Measurements from ENCODE around the gene BTG2. TPM values are rescaled to one million over a fixed set of nuclear protein-coding genes. Genes with fewer than 3 reads are reported as not detected.
"Not testable (repeated sequence)": the region's sequence is repeated elsewhere in the genome, so short reads cannot be mapped to it uniquely, and the experiment has no call there.

The BTG2 gene, protein sequence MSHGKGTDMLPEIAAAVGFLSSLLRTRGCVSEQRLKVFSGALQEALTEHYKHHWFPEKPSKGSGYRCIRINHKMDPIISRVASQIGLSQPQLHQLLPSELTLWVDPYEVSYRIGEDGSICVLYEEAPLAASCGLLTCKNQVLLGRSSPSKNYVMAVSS
- polyA plus RNA-seq (2012; ENCODE audit: low read depth, missing spikeins) = 29.7 TPM

DNA sequence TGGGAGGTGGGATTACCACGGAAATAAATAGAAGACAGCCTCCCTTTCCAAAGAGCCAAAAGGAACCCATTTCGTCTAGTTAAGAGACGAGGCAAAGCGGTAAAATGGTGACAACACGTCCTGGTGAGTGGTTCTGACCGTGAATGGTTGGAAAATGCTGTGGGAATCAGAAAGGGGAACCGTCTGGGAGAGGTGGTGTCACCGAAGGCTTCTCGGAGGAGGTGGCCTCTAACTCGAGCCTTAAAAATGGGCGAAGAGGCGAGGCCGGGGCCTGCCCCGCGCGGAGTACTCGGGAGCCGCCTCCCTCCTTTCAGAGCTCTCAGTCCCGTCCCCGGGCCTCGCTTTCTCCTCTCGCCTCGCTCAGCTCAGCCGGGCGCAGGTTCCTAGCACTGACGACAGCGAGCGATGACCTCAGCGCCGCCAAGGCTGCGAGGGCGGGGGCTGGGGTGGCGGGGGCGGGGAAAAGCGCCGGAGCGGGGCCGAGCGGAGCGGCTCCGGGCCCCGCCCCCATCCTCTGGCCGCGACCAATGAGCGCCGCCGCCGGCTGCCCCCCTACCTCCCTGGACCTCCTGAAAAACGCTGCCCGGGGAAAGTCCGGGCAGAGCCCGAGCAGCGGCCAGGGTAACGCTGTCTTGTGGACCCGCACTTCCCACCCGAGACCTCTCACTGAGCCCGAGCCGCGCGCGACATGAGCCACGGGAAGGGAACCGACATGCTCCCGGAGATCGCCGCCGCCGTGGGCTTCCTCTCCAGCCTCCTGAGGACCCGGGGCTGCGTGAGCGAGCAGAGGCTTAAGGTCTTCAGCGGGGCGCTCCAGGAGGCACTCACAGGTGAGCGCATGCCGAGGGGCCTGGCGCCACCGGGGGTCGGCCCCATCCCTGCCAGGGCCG is at the start of gene BTG2:
BTG2 (plus strand) TSS at position 601 of the 890 bp plus-strand sequence; CDS start at position 689, 88 bp downstream.
- DNase-seq (ENCODE audit: insufficient read length, low spot score) (peak; percentile 88), FAIRE-seq (peak; percentile 68)
- TF ChIP-seq POLR2AphosphoS5 (IDR thresholded peaks at IDR 0.05; ENCODE audit: low read depth, low read length) (peak; percentile 99), SPI1 (IDR thresholded peaks at IDR 0.05; ENCODE audit: low read depth, low read length) (peak; percentile 17; the same call in 1 of the 2 replicates), POLR2A (IDR thresholded peaks at IDR 0.05; ENCODE audit: low read depth, low read length) (peak; percentile 98), TAF1 (IDR thresholded peaks at IDR 0.05; ENCODE audit: low read depth, low read length) (peak; percentile 82), POU2F2 (IDR thresholded peaks at IDR 0.05; ENCODE audit: low read depth, low read length) (peak; percentile 87), PAX5 (IDR thresholded peaks at IDR 0.05; ENCODE audit: insufficient read depth, low read length, severe bottlenecking) (no peak)

DNA sequence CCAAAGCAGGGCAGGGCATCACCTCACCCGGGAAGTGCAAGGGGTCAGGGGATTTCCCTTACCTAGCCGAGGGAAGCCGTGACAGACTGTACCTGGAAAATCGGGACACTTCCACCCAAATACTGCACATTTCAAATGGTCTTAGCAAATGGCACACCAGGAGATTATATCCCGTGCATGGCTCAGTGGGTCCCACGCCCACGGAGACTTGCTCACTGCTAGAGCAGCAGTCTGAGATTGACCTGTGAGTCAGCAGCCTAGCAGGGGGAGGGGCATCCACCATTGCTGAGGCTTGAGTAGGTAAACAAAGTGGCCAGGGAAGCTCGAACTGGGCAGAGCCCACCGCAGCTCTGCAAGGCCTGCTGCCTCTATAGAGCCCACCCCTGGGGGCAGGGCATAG is 48.7 kb upstream of the BTG2 start:
- FAIRE-seq; DNase-seq (ENCODE audit: insufficient read length, low spot score): not testable (repeated sequence)

DNA sequence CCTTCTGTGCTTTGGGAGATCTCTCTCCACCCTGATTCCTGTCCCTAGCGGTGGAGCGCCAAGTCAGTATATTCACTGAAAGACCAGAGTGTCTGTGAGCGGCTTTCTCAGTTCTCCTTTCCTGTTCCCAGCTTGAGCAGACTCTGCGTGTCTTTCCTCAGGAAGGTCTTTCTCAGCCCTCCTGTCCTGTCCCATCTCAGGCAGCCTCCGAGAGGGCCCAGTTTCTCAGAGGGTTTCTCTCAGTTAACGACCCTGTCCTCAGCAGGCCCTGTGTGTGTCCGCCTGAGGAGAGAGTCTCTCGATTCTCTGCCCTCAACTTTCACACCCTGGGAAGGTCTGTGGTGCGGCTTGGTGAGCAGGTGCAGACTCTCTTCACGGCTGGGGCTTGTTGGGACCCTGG is 41.8 kb upstream of the BTG2 start:
- DNase-seq (ENCODE audit: insufficient read length, low spot score) (no peak), FAIRE-seq (no peak)

DNA sequence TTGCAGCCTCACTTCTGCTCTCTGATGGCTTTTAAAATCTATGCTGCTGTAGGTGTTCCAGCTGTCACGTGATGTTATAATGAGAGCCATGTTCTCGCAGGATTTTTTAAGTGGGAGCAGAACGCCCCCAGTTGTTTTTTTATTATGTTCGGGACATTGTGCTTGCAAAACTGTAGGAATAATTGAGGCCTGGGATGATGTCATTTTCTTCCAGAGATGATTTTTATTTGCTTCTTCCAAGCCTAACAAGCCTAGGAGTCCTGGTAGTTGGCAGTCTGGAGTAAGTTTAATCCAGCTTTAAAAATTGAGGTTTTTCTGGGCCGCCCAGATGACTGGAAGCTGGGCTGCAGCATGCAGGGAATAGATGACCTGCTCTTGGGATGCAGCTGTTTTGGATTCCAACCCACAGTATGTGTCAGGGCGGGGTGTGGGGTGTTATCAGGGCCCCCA is 41.2 kb upstream of the BTG2 start:
- DNase-seq (ENCODE audit: insufficient read length, low spot score) = no peak
- FAIRE-seq = no peak
- TF ChIP-seq SPI1 (IDR thresholded peaks at IDR 0.05; ENCODE audit: low read depth, low read length) (no peak), TAF1 (IDR thresholded peaks at IDR 0.05; ENCODE audit: low read depth, low read length) (no peak), POLR2AphosphoS5 (IDR thresholded peaks at IDR 0.05; ENCODE audit: low read depth, low read length) (no peak), POU2F2 (IDR thresholded peaks at IDR 0.05; ENCODE audit: low read depth, low read length) (no peak), PAX5 (IDR thresholded peaks at IDR 0.05; ENCODE audit: insufficient read depth, low read length, severe bottlenecking) (no peak), POLR2A (IDR thresholded peaks at IDR 0.05; ENCODE audit: low read depth, low read length) (no peak)

More for the DNA sequence above, 41.8 kb upstream of the BTG2 start:
- TF ChIP-seq POU2F2 (IDR thresholded peaks at IDR 0.05; ENCODE audit: low read depth, low read length) (no peak), SPI1 (IDR thresholded peaks at IDR 0.05; ENCODE audit: low read depth, low read length) (peak; percentile 87)

DNA sequence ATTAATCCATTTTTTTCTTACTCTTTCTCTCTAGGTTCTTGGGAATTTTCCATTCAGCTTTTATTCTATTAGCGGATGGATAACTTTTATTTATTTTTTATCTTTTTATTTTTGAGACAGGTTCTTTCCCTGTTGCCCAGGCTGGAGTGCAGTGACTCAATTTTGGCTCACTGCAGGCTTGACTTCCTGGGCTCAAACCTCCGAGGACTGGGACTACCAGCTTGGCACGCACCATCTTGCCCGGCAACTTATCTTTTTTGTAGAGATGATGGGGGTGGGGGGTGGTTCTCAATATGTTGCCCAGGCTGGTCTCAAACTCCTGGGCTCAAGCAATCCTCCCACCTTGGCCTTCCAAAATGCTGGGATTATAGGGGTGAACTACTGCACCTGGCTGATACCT is 39.8 kb upstream of the BTG2 start:
- no peak for DNase-seq (ENCODE audit: insufficient read length, low spot score)
- FAIRE-seq = no peak
- no peak for TF ChIP-seq POU2F2 (IDR thresholded peaks at IDR 0.05; ENCODE audit: low read depth, low read length)
- TF ChIP-seq PAX5 (IDR thresholded peaks at IDR 0.05; ENCODE audit: insufficient read depth, low read length, severe bottlenecking) = no peak
- TF ChIP-seq POLR2A (IDR thresholded peaks at IDR 0.05; ENCODE audit: low read depth, low read length) = no peak
- no peak for TF ChIP-seq TAF1 (IDR thresholded peaks at IDR 0.05; ENCODE audit: low read depth, low read length)
- no peak for TF ChIP-seq POLR2AphosphoS5 (IDR thresholded peaks at IDR 0.05; ENCODE audit: low read depth, low read length)
- TF ChIP-seq SPI1 (IDR thresholded peaks at IDR 0.05; ENCODE audit: low read depth, low read length) = no peak

DNA sequence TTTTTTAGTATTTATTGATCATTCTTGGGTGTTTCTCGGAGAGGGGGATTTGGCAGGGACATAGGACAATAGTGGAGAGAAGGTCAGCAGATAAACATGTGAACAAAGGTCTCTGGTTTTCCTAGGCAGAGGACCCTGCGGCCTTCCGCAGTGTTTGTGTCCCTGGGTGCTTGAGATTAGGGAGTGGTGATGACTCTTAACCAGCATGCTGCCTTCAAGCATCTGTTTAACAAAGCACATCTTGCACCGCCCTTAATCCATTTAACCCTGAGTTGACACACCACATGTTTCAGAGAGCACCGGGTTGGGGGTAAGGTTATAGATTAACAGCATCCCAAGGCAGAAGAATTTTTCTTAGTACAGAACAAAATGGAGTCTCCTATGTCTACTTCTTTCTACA is 39.2 kb upstream of the BTG2 start:
- DNase-seq (ENCODE audit: insufficient read length, low spot score); FAIRE-seq: not testable (repeated sequence)

DNA sequence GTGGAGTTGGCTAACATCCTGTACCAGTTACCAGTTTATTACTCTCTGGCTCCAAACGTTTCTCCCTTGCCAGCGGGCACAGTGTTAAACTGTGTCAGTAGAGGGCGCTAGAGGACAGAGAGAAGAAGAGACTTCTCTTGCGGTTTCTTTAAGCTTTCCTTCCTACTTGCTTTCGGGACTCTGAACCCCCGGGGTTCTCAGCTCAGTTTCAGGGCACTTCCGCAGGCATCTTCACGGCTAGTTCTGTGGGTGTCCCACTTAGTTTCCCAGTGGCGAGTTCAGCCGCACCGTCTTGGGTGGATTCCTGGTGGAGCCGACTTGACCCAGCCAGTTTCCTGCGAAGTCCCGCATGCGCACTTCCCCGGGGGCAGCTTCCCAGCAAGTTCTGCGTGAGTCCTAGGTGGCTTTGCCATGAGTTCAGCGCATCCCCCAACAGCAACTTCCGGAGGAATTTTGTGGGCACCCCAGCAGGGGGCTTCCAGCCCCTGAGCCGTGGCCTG is 37.9 kb upstream of the BTG2 start:
- peak; percentile 54 for FAIRE-seq
- TF ChIP-seq SPI1 (IDR thresholded peaks at IDR 0.05; ENCODE audit: low read depth, low read length) (peak; percentile 39), TAF1 (IDR thresholded peaks at IDR 0.05; ENCODE audit: low read depth, low read length) (no peak), POLR2A (IDR thresholded peaks at IDR 0.05; ENCODE audit: low read depth, low read length) (no peak), POLR2AphosphoS5 (IDR thresholded peaks at IDR 0.05; ENCODE audit: low read depth, low read length) (no peak), POU2F2 (IDR thresholded peaks at IDR 0.05; ENCODE audit: low read depth, low read length) (no peak)

DNA sequence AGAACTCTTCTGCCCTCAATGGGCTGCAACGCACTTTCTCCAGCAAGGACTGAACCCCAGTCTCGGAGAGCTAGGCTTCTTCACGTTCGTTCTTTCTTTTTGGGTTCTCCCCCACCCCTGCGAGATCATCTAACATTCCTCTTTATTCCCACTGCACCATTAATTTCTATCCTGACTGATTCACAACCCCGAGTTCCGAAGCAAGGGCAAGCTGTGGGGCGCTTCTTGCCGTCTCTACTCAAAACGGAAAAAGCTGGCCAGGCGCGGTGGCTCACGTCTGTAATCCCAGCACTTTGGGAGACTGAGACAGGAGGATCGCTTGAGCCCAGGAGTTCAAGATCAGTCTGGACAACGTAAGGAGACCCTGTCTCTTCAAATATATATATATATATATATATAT is 37.4 kb upstream of the BTG2 start:
- FAIRE-seq = no peak
- DNase-seq (ENCODE audit: insufficient read length, low spot score) = no peak
- TF ChIP-seq TAF1 (IDR thresholded peaks at IDR 0.05; ENCODE audit: low read depth, low read length) = no peak

More for the DNA sequence above, 37.9 kb upstream of the BTG2 start:
- DNase-seq (ENCODE audit: insufficient read length, low spot score) = peak; percentile 63

DNA sequence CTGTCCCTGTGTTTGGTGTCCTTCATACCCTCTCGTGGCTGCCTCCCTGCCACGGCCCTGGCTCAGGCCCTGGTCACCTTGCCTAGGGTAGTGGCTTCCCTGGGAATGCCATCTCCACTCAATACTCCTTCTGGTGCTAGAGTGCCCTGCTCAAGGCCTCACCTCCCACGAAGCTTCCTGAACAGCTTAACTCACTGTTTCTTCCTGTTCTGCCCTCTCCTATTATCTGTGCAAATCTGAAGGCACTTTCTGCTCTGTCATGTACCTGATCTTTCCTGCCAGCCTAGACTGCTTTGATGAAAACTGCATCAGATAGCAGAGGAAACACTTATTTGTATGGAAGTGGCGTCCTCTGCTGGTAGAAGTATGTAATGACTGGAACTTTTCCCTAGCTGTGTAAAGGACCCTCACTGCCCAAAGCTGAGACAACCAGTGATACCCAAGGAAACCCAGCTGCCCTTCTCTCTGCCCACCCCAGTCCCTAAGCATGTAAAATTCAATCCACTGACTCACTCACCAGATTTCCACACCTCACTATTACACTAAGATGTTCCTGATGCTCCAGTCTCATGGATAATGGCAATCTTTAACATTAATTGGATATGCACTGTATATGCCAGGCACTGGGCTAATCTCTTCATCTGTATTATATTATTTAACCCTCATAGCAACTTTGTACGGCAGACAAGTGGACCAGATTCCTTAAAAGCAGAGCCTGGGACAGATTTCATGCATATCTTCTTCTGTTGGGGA is 36.2 kb upstream of the BTG2 start:
- FAIRE-seq (peak; percentile 91), DNase-seq (ENCODE audit: insufficient read length, low spot score) (no peak)
- TF ChIP-seq PAX5 (IDR thresholded peaks at IDR 0.05; ENCODE audit: insufficient read depth, low read length, severe bottlenecking) (no peak), POLR2A (IDR thresholded peaks at IDR 0.05; ENCODE audit: low read depth, low read length) (no peak), TAF1 (IDR thresholded peaks at IDR 0.05; ENCODE audit: low read depth, low read length) (no peak), SPI1 (IDR thresholded peaks at IDR 0.05; ENCODE audit: low read depth, low read length) (no peak), POLR2AphosphoS5 (IDR thresholded peaks at IDR 0.05; ENCODE audit: low read depth, low read length) (no peak), POU2F2 (IDR thresholded peaks at IDR 0.05; ENCODE audit: low read depth, low read length) (no peak)

DNA sequence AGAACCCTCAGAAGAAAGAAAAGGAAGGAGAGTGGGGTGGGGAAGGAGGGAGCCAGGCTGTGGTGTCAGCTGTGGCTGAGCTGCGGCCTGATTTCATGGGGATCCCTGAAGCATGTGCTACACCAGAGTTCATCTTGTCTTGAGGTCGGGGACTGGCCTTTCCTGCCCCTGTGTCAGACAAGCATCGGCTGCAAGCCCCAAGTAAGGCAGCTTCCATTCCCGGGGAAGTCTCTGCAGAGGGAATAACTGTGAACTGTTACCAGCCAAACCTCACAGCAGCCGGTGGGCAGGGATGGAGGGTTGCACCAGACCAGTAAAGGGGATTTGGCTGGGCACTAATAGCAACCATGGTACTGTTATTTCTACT is 35.7 kb upstream of the BTG2 start:
- TF ChIP-seq SPI1 (IDR thresholded peaks at IDR 0.05; ENCODE audit: low read depth, low read length) (no peak), POLR2AphosphoS5 (IDR thresholded peaks at IDR 0.05; ENCODE audit: low read depth, low read length) (no peak), POLR2A (IDR thresholded peaks at IDR 0.05; ENCODE audit: low read depth, low read length) (no peak), POU2F2 (IDR thresholded peaks at IDR 0.05; ENCODE audit: low read depth, low read length) (no peak), TAF1 (IDR thresholded peaks at IDR 0.05; ENCODE audit: low read depth, low read length) (no peak), PAX5 (IDR thresholded peaks at IDR 0.05; ENCODE audit: insufficient read depth, low read length, severe bottlenecking) (no peak)
- no peak for DNase-seq (ENCODE audit: insufficient read length, low spot score)
- FAIRE-seq = no peak

Data from GM12891 (cell line).